Activated naive CD8-positive, alpha-beta T cell treated with anti-CD3 and anti-CD28 coated beads, Interleukin-2, amount 10 ng/mL, durations not matched to agents 7 days and 5 days (primary cell): ENCODE measurements around the gene GDPD2. TPM values are rescaled to one million over a fixed set of nuclear protein-coding genes. Genes with fewer than 3 reads are reported as not detected.

Source experiments
- ATAC-seq: fragments of 150-1000 bp; cut with Tn5 transposase; one replicate; pipeline ENCODE4 v1.10.0; 2021; ENCODE audit warnings: low read depth, moderate library complexity
- POLR2A ChIA-PET: fragments of 350-600 bp; sonication (Branson Sonifier 250); formaldehyde crosslinking; loops from one replicate; lab custom pipeline; 2021; ENCODE audit warnings: antibody characterized with exemption; lab: Charles Lee
- DNase-seq: peaks from one replicate; pipeline ENCODE4 v3.0.0; 2021
- H3K27ac Mint-ChIP-seq: one replicate; pipeline ENCODE4 v1.8.0; 2022; ENCODE audit warnings: mild to moderate bottlenecking, mixed read lengths
- H3K27me3 Mint-ChIP-seq: one replicate; pipeline ENCODE4 v1.8.0; 2022; ENCODE audit warnings: mild to moderate bottlenecking, moderate library complexity, mixed read lengths
- H3K36me3 Mint-ChIP-seq: one replicate; pipeline ENCODE4 v1.8.0; 2021; ENCODE audit warnings: mild to moderate bottlenecking, mixed read lengths
- H3K4me1 Mint-ChIP-seq: one replicate; pipeline ENCODE4 v1.8.0; 2021; ENCODE audit warnings: mixed read lengths
- H3K4me3 Mint-ChIP-seq: one replicate; pipeline ENCODE4 v1.8.0; 2022; ENCODE audit warnings: mild to moderate bottlenecking, moderate library complexity, mixed read lengths
- H3K9me3 Mint-ChIP-seq: one replicate; pipeline ENCODE4 v1.8.0; 2021; ENCODE audit warnings: mixed read lengths
- total RNA-seq, 2 experiments: library from RNA; stranded (reverse); gene quantifications; one replicate each; pipeline ENCODE4 v1.2.3, GENCODE V29; 2021

GDPD2 gene
- total RNA-seq, 2 experiments from 2014 or later, result not detected

DNA sequence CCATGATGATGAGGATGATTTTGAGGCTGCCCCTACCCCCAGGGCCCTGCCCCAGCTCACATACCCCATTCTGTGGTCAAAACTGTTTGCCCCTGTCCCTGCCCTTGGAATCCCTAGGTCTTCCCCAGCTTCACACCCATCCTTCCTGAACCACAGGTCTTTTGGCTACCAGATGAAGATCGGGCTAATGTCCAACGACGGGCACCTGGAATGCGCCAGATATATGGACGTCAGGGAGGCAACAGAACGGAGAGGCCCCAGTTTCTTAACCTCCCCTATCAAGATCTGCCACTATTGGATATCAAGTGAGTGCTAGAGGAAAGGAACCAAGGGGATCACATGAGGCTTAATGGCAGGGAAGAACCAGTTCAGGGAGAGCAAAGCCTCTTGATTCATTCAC, 6.6 kb downstream of the GDPD2 start:
- no peak for DNase-seq
- Mint-ChIP-seq H3K4me3 (no peak overlapping the region), H3K4me1 (peaks cover 6% of the 10 kb centered on the region), H3K27ac (no peak overlapping the region), H3K9me3 (no peaks in the 10 kb centered on the region), H3K27me3 (no peaks in the 10 kb centered on the region), H3K36me3 (no peaks in the 10 kb centered on the region)
- ATAC-seq, result no peak
- POLR2A ChIA-PET, result no interaction called here

DNA sequence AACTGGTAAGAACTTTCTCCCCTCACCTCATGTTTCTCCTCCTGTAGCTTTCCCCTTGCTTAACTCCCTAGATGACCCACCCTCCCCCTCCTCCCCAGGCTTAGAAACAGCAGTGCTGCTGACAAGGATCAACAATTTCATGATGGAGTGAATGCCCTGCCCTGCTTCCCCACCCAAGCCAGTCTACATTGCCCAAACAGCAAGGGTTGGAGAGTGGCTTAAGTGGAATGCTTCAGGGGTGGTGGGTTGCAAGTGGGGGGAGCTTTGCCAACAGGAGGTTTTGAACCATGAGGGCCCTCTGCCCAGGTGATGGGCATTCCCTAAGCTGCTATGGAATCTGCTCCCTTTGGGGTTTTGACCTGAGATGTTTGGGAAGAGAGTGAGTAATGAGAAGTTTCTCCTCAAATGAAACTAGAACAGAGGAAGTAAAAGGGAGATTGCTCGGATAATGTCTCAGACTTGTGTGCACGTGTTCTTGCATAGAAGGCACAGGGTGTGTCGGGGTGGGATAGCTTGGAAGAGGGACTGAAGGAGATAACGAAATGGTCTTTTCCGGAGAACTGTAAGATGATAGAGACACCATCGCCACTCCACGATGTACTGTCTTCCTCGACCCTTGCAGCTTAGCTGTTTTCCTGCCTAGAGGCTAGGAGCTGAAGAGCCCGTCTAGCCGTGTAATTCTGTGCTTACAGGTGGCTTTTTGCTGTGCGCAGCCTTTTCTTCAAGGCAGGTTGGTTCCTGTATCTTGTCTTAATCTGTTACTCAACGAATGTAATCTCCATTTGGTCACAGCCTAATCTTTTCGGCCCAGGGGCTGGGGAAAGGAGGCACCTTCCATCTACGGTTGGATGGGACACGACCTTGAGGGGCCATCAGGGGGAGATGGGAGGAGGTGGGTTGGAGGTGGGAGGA, 10.1 kb downstream of the GDPD2 start:
- H3K27ac Mint-ChIP-seq, result peak overlapping the region; percentile 87
- POLR2A ChIA-PET, result interaction anchor here (0.7 to 1.7 kb wide), 7 partner anchors 10 to 1844 kb away, joined by 3 to 7 read pairs (median 5); partner anchors contain the start of genes GDPD2, IGBP1, KIF4A and PDZD11
- DNase-seq (no peak), ATAC-seq (no peak)
- H3K27me3 Mint-ChIP-seq, result peaks cover 5% of the 10 kb centered on the region
- H3K9me3 Mint-ChIP-seq, result no peaks in the 10 kb centered on the region
- H3K36me3 Mint-ChIP-seq, result no peaks in the 10 kb centered on the region
- peak overlapping the region; percentile 89 for H3K4me3 Mint-ChIP-seq
- peaks cover 10% of the 10 kb centered on the region for H3K4me1 Mint-ChIP-seq

DNA sequence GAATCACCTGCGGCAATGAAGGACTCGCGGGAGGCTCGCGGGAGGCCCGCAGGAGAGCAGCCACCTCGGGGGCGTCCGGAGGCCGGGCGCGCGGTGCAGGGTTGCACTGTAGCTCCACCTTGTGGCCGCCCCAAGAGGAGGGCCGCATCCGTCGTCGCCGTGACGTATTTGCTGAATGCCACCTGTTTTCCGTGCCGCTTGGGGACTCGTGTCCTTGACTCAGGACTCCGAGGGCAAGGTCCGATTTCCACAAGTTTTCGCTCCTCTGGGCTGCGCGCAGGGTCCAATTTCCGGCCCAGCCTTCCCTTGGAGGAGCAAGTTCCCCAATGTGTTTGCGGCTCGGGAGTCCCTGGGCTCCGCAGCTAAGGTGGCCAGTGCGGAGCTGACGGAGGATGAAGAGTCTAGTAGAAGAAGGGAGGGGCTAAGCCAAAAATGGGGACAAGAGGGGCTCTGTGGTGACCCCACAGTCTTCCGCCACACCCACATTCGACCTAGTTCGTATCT, 10.8 kb downstream of the GDPD2 start:
- H3K4me3 Mint-ChIP-seq, result peak overlapping the region; percentile 89
- peaks cover 5% of the 10 kb centered on the region for H3K27me3 Mint-ChIP-seq
- H3K9me3 Mint-ChIP-seq, result no peaks in the 10 kb centered on the region
- peak overlapping the region; percentile 87 for H3K27ac Mint-ChIP-seq
- peak; percentile 79 for DNase-seq
- POLR2A ChIA-PET, result interaction anchor here (0.7 to 1.7 kb wide), 8 partner anchors 10 to 1843 kb away, joined by 3 to 7 read pairs (median 4); partner anchors contain the start of genes GDPD2, IGBP1, KIF4A and PDZD11
- ATAC-seq, result peak; percentile 84
- peaks cover 16% of the 10 kb centered on the region for H3K4me1 Mint-ChIP-seq
- no peaks in the 10 kb centered on the region for H3K36me3 Mint-ChIP-seq

DNA sequence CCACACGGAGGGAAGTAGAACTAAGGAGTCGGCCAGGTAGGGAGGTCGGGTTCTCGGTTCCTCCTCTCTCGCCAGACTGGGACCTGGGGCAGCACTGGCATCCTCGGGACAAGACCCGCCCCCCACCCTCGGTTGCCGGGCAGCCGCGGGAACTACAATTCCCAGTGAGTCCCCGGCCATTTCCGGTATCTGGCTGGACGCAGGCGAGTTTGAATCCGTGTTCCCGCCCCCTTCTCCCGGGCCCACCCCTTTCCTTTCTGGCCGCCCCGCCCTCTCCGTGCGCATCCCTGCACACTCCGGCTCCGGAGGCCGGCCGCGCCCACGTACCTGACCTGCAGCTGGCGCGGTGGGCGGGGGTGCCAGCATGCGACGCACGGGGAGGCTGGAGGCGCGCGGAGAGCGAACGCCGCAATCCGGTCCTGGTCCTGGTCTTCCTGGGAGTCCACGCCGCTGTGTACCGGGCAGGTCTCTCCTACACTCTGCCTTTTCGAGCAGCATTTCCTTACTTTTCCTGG, 11.3 kb downstream of the GDPD2 start:
- peak overlapping the region; percentile 87 for H3K27ac Mint-ChIP-seq
- POLR2A ChIA-PET, result interaction anchor here (0.6 to 1.7 kb wide), 7 partner anchors 12 to 1843 kb away, joined by 3 to 7 read pairs (median 4); partner anchors contain the start of genes GDPD2, IGBP1, KIF4A and PDZD11
- H3K4me1 Mint-ChIP-seq, result peaks cover 21% of the 10 kb centered on the region
- H3K9me3 Mint-ChIP-seq, result no peaks in the 10 kb centered on the region
- H3K4me3 Mint-ChIP-seq, result peak overlapping the region; percentile 89
- ATAC-seq, result peak; percentile 56
- no peaks in the 10 kb centered on the region for H3K36me3 Mint-ChIP-seq
- peaks cover 7% of the 10 kb centered on the region for H3K27me3 Mint-ChIP-seq
- peak; percentile 64 for DNase-seq

DNA sequence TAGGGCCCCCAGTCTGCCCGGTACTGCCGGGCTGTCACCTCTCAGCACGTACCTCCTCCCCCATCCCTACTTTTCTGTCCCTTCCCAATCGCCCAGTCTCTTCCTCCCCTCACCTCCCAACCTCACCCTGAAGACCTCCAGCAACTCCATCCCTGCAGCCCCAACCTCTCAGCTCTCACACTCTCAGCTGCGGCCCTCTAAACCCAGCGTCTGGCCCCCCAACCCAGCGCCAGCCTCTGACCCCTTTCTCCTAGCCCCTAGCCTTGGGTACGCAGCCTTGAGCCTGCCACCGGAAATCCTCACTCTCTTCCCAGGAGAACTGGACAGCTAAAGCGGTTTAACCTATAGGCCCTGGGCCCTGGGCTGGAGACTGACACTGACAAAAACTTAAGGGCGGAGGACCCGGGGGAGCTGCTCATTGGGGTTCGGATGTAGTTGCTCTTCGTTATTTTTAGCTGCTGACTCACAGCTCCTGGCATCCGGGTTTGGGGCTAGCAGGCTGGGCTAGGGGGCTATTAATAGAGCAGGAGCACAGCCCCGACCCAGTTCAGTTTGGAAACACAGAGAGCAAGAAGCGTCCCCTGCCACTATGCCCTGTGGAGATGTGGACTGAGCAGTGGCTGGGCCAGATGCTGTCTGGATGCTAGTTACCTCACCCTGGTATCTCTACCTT, 11.9 kb downstream of the GDPD2 start:
- Mint-ChIP-seq H3K27ac (peak overlapping the region; percentile 63), H3K4me1 (peaks cover 22% of the 10 kb centered on the region)
- DNase-seq, result no peak

DNA sequence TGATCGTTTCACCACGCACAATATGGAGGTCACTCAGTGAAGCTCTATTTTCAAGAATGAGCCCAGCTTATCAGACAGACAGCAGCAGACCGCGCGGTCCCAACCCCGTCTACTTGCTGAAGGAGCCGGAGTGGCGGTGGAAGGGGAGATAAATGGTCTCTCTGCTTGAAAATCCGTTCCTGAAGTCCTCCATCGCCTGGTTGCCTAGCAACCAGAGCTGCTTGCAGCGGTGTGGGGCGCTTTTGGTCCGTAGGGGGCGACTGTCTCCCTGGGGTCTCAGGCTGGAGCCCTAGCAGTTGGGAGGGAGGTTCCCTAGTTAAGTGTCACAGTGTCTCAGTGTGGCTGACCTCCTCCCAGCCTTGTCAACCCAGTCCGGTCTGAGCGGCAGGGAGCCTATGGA, 13.2 kb downstream of the GDPD2 start:
- DNase-seq (no peak), ATAC-seq (no peak)
- H3K9me3 Mint-ChIP-seq, result no peaks in the 10 kb centered on the region
- peaks cover 19% of the 10 kb centered on the region for H3K27me3 Mint-ChIP-seq
- H3K4me3 Mint-ChIP-seq, result no peak overlapping the region
- no peaks in the 10 kb centered on the region for H3K36me3 Mint-ChIP-seq
- POLR2A ChIA-PET, result no interaction called here
- H3K4me1 Mint-ChIP-seq, result peaks cover 22% of the 10 kb centered on the region
- H3K27ac Mint-ChIP-seq, result no peak overlapping the region

More for the DNA sequence above, 11.9 kb downstream of the GDPD2 start:
- Mint-ChIP-seq H3K36me3 (no peaks in the 10 kb centered on the region), H3K27me3 (peaks cover 10% of the 10 kb centered on the region), H3K9me3 (no peaks in the 10 kb centered on the region), H3K4me3 (peak overlapping the region; percentile 89)
- POLR2A ChIA-PET, result interaction anchor here (0.6 to 1.7 kb wide), 4 partner anchors 17 to 1842 kb away, joined by 3 to 5 read pairs (median 4); partner anchors contain the start of genes IGBP1 and RPS4X
- ATAC-seq, result no peak

DNA sequence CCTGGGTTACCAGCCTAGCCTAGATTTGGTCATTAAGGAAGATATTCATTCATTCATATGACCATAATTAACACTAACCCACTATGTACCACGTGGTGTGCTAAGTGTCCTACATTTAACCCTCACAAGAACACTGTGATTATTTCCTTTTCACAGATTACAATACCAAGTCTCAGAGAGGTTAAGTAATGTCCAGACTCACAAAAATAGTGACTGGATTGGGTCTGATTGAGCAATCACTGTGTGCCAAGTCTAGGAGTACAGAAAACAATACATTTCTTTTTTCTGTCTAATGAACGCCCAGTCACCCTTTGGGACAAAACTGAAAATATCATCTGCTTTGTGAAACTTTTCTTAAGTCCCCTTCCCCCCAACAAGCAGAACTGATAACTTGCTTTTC, 13.9 kb downstream of the GDPD2 start:
- Mint-ChIP-seq H3K9me3 (no peaks in the 10 kb centered on the region), H3K36me3 (no peaks in the 10 kb centered on the region), H3K27ac (no peak overlapping the region), H3K4me1 (peaks cover 22% of the 10 kb centered on the region), H3K27me3 (peaks cover 26% of the 10 kb centered on the region), H3K4me3 (no peak overlapping the region)
- no peak for DNase-seq
- ATAC-seq, result no peak
- POLR2A ChIA-PET, result no interaction called here

DNA sequence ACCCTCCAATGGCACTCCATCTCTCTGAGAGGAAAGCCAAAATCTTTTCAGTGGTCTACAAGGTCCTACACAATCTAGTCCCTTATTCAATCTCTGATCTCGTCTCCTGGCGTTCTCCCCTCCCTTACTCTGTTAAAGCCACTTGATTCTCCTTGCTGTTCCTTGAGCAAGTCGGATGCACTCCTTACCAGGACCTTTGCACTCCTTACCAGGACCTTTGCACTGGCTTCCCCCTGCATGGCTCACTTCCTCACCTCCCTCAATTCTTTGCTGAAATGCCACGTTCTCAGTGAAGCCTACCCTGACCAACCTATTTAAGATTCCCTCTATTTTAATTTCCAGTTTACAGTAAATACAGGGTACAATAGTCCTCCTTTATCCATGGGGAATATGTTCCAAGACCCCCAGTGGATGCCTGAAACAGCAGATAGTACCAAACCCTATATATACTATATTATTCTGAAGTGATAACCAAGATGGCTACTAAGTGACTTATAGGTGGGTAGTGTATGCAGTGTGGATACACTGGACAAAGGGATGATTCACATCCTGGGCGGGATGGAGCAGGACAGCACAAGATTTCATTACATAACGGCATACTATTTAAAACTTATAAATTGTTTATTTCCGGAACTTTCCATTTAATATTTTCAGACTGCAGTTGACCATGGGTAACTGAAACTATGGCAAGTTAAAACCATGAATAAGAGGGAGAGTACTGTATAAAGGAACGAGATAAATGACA, 15.0 kb downstream of the GDPD2 start:
- Mint-ChIP-seq H3K4me1 (peaks cover 21% of the 10 kb centered on the region), H3K27me3 (peaks cover 36% of the 10 kb centered on the region), H3K27ac (no peak overlapping the region), H3K4me3 (no peak overlapping the region), H3K36me3 (no peaks in the 10 kb centered on the region), H3K9me3 (no peaks in the 10 kb centered on the region)
- DNase-seq (no peak), ATAC-seq (no peak)
- POLR2A ChIA-PET, result no interaction called here

DNA sequence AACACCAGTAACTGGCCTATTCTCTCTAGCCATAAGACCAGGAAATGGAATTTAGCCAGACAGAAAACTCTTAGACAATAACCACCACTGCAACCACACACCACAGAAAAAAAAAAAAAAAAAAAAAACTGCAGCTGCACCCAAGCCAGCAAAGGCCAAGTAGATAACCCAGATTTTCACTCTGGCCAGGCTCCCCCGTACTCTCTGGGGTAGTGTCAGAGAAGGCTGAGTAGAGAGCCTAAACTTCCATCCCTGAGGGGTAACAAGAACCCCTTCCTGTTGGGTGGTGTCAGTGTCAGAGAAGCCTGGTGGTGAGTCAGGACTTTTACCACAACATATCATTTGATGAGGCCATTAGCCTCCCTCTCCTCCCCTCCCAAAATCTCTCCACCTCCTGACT, 15.9 kb downstream of the GDPD2 start:
- Mint-ChIP-seq H3K9me3 (no peaks in the 10 kb centered on the region), H3K36me3 (no peaks in the 10 kb centered on the region), H3K4me3 (peak overlapping the region; percentile 30), H3K27me3 (peaks cover 42% of the 10 kb centered on the region), H3K27ac (peak overlapping the region; percentile 63), H3K4me1 (peaks cover 18% of the 10 kb centered on the region)
- ATAC-seq (peak; percentile 52), DNase-seq (no peak)
- POLR2A ChIA-PET, result no interaction called here

DNA sequence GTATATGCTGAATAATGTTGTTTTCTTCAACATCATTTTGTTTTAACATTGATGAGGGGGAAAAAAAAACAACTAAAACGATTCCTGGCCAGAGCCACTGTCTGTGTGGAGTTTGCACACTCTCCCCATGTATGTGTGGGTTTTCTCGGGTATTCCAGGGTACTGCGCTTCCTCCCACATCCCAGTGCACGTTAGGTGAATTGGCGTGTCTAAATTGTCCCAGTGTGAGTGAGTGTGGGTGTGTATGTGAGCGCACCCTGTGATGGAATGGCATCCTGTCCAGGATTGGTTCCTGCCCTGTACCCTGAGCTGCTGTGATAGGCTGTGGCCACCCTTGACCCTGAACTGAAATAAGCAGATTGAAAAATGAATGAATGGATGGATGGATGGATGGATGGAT, 19.1 kb downstream of the GDPD2 start:
- Mint-ChIP-seq H3K27ac (no peak overlapping the region), H3K27me3 (peaks cover 53% of the 10 kb centered on the region), H3K4me3 (no peak overlapping the region), H3K9me3 (no peaks in the 10 kb centered on the region), H3K4me1 (peaks cover 13% of the 10 kb centered on the region), H3K36me3 (no peaks in the 10 kb centered on the region)
- no peak for ATAC-seq
- POLR2A ChIA-PET, result no interaction called here
- DNase-seq, result no peak

DNA sequence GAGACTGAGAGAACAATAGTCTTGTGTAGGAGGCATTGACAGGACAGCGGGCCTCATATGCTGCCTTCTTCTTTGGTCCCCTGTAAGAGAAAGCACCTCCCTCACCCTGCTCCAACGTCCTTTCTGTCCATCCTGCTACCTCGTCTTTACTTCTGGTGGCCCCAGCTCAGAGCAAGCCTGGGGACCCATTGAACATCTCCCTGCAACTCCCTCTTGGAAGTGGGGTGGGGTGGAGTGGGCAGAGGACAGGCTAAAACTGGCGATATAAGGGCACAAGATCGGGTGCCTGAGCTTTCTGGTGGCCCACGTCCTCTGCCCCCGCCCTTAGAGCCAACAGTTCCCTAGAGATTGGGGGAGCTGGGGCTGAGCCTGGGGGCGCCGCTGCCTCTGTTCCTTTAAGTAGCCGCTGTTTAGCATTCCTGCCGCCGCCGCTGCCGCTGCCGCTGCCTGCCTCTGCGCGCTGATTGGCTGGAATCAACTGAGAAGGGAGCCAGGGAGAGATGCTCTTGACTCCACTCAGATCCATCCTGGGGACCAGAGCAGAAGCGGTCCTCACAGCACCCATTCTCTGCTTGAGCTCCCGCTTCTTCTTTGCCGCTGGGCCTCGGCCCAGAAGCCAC, 21.3 kb downstream of the GDPD2 start, which contains the start of gene DLG3:
TSS of gene DLG3 (plus strand) at position 510 of the 620 bp plus-strand sequence. CDS start 367 bp downstream, outside the sequence.
- Mint-ChIP-seq H3K36me3 (no peaks in the 10 kb centered on the region), H3K27ac (no peak within 1 kb of the TSS), H3K27me3 (peaks cover 53% of the 10 kb centered on the region), H3K4me1 (peaks cover under 1% of the 10 kb centered on the region), H3K9me3 (no peaks in the 10 kb centered on the region), H3K4me3 (peak within 1 kb of the TSS; percentile 45)
- POLR2A ChIA-PET, result interaction anchor here (1.1 kb wide), 1 partner anchor 11 kb away, joined by 3 read pairs; no protein-coding TSS in a partner anchor
- peak; percentile 47 for ATAC-seq
- no peak for DNase-seq
